Measurements from ENCODE around the gene PDHB.

The PDHB gene

GRCh38 chr3:58474348-58474911, 40.8 kb upstream of the PDHB start:
- Histone ChIP-seq H3K27ac (no peak overlapping the region), H3K36me3 (no peaks in the 10 kb centered on the region), H3K9me3 (no peaks in the 10 kb centered on the region), H3K4me1 (ENCODE audit: control insufficient read depth in 1 of 2, insufficient read depth in 1 of 2, low read depth in 1 of 2, low read length in 1 of 2) (peaks cover 0 to 4% of the 10 kb centered on the region in 2 experiments), H3K4me3 (ENCODE audit: low read depth in 1 of 2, low read length in 1 of 2) (no peak overlapping the region), H3K27me3 (peaks cover 22% of the 10 kb centered on the region)
- no peak for TF ChIP-seq CTCF (IDR thresholded peaks at IDR 0.05)

DNA sequence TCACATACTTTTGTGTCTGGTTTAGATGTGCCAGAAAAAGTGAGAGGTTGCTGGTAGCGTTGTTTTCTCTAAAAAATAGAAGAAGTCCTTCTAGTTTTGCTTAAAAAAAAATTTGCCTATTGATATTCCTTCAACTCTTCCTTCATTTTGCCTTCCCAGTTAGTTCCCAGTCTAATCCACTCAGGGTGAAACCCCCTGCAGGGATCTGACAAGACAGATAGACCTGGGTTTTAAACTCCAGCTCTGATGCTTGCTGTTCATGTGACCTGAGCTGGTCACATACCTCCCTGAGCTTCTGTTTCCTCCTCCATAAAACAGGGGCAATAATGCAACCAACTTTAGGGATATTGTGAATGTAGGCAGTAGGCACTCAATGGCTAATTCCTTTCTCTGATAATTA, 39.6 kb upstream of the PDHB start:
- no peak overlapping the region for H3K27ac ChIP-seq
- peaks cover 22% of the 10 kb centered on the region for H3K27me3 ChIP-seq
- H3K36me3 ChIP-seq = no peaks in the 10 kb centered on the region
- no peaks in the 10 kb centered on the region for H3K9me3 ChIP-seq
- no peak overlapping the region for H3K4me3 ChIP-seq (ENCODE audit: low read depth in 1 of 2, low read length in 1 of 2)
- peaks cover 0 to 4% of the 10 kb centered on the region in 2 experiments for H3K4me1 ChIP-seq (ENCODE audit: control insufficient read depth in 1 of 2, insufficient read depth in 1 of 2, low read depth in 1 of 2, low read length in 1 of 2)
- TF ChIP-seq CTCF (IDR thresholded peaks at IDR 0.05) = no peak

GRCh38 chr3:58471025-58471887, 37.6 kb upstream of the PDHB start:
- Histone ChIP-seq H3K4me3 (ENCODE audit: low read depth in 1 of 2, low read length in 1 of 2) (no peak overlapping the region), H3K27me3 (peaks cover 22% of the 10 kb centered on the region), H3K9me3 (no peaks in the 10 kb centered on the region), H3K36me3 (no peaks in the 10 kb centered on the region), H3K4me1 (ENCODE audit: control insufficient read depth in 1 of 2, insufficient read depth in 1 of 2, low read depth in 1 of 2, low read length in 1 of 2) (peaks cover 0 to 4% of the 10 kb centered on the region in 2 experiments), H3K27ac (no peak overlapping the region)
- no peak for TF ChIP-seq CTCF (IDR thresholded peaks at IDR 0.05)

- no peak for TF ChIP-seq CTCF (IDR thresholded peaks at IDR 0.05)
- H3K4me3 ChIP-seq (ENCODE audit: low read depth in 1 of 2, low read length in 1 of 2) = no peak overlapping the region
- no peaks in the 10 kb centered on the region for H3K36me3 ChIP-seq
- no peak overlapping the region for H3K27ac ChIP-seq
- H3K9me3 ChIP-seq = no peaks in the 10 kb centered on the region
- H3K4me1 ChIP-seq (ENCODE audit: control insufficient read depth in 1 of 2, insufficient read depth in 1 of 2, low read depth in 1 of 2, low read length in 1 of 2) = peaks cover 0 to 4% of the 10 kb centered on the region in 2 experiments
- peaks cover 22% of the 10 kb centered on the region for H3K27me3 ChIP-seq
These were observed 36.9 kb upstream of the PDHB start for GRCh38 chr3:58470363-58471024.

- H3K27me3 ChIP-seq = peaks cover 25% of the 10 kb centered on the region
- no peaks in the 10 kb centered on the region for H3K9me3 ChIP-seq
- H3K4me1 ChIP-seq (ENCODE audit: control insufficient read depth in 1 of 2, insufficient read depth in 1 of 2, low read depth in 1 of 2, low read length in 1 of 2) = peaks cover 0 to 4% of the 10 kb centered on the region in 2 experiments
- no peak for TF ChIP-seq CTCF (IDR thresholded peaks at IDR 0.05)
- H3K4me3 ChIP-seq (ENCODE audit: low read depth in 1 of 2, low read length in 1 of 2) = no peak overlapping the region
- H3K36me3 ChIP-seq = no peaks in the 10 kb centered on the region
- no peak overlapping the region for H3K27ac ChIP-seq
These were observed 35.5 kb upstream of the PDHB start for GRCh38 chr3:58469096-58469495.

All from neutrophil (primary cell).